ENCODE results near the gene HSPB1. TPM values are rescaled to one million over a fixed set of nuclear protein-coding genes. Genes with fewer than 3 reads are reported as not detected.
"Not testable (repeated sequence)": the region's sequence is repeated elsewhere in the genome, so short reads cannot be mapped to it uniquely, and the experiment has no call there.

Gene HSPB1
- total RNA-seq, 3 donors from 2014 or later = 207 to 840 (median 310) TPM

- no peak for TF ChIP-seq CTCF (IDR thresholded peaks at IDR 0.05)
- no peak overlapping the region for H3K4me3 ChIP-seq
- intact Hi-C loops (cut with DNase I, micrococcal nuclease) = loop anchor here in 1 of 2 donors (10.0 kb wide), 1 partner anchor 98 kb away; no protein-coding TSS in a partner anchor
Observed at GRCh38 chr7:76282344-76283253, 19.9 kb upstream of the HSPB1 start.

GRCh38 chr7:76283254-76284159, 19.0 kb upstream of the HSPB1 start:
- TF ChIP-seq CTCF (IDR thresholded peaks at IDR 0.05) = no peak
- intact Hi-C loops (cut with DNase I, micrococcal nuclease) = loop anchor here in 1 of 2 donors (10.0 kb wide), 1 partner anchor 99 kb away; no protein-coding TSS in a partner anchor
- Histone ChIP-seq H3K9me3 (no peaks in the 10 kb centered on the region), H3K4me1 (ENCODE audit: low read depth) (peaks cover 9% of the 10 kb centered on the region), H3K4me3 (no peak overlapping the region), H3K36me3 (ENCODE audit: low read depth) (no peaks in the 10 kb centered on the region)
- ATAC-seq (no peak), DNase-seq (no peak)

More at GRCh38 chr7:76282344-76283253, 19.9 kb upstream of the HSPB1 start:
- H3K36me3 ChIP-seq (ENCODE audit: low read depth) = no peaks in the 10 kb centered on the region
- H3K4me1 ChIP-seq (ENCODE audit: low read depth) = peaks cover 9% of the 10 kb centered on the region
- DNase-seq = no peak
- ATAC-seq = peak; percentile 40
- H3K9me3 ChIP-seq = no peaks in the 10 kb centered on the region

GRCh38 chr7:76285604-76286374, 16.7 kb upstream of the HSPB1 start:
- Histone ChIP-seq H3K36me3 (ENCODE audit: low read depth) (no peaks in the 10 kb centered on the region), H3K9me3 (no peaks in the 10 kb centered on the region), H3K4me1 (ENCODE audit: low read depth) (peaks cover 9% of the 10 kb centered on the region), H3K4me3 (no peak overlapping the region)
- ATAC-seq (no peak), DNase-seq (no peak)
- no peak for TF ChIP-seq CTCF (IDR thresholded peaks at IDR 0.05)
- intact Hi-C loops (cut with DNase I, micrococcal nuclease) = loop anchor here in 1 of 2 donors (10.0 kb wide), 1 partner anchor 101 kb away; no protein-coding TSS in a partner anchor

- no peak for ATAC-seq
- Histone ChIP-seq H3K4me3 (no peak overlapping the region), H3K9me3 (no peaks in the 10 kb centered on the region), H3K4me1 (ENCODE audit: low read depth) (peaks cover 11% of the 10 kb centered on the region), H3K36me3 (ENCODE audit: low read depth) (no peaks in the 10 kb centered on the region)
- intact Hi-C loops (cut with DNase I, micrococcal nuclease) = loop anchor here in 1 of 2 donors (10.0 kb wide), 1 partner anchor 102 kb away; no protein-coding TSS in a partner anchor
- no peak for DNase-seq
- TF ChIP-seq CTCF (IDR thresholded peaks at IDR 0.05) = no peak
Observed at GRCh38 chr7:76286842-76287403, 15.6 kb upstream of the HSPB1 start.

GRCh38 chr7:76290847-76291350, 11.6 kb upstream of the HSPB1 start:
- H3K36me3 ChIP-seq (ENCODE audit: low read depth); DNase-seq; ATAC-seq; H3K4me3 ChIP-seq; H3K9me3 ChIP-seq; intact Hi-C loops (cut with DNase I, micrococcal nuclease): not testable (repeated sequence)
- peaks cover 24% of the 10 kb centered on the region for H3K4me1 ChIP-seq (ENCODE audit: low read depth)
